Skin epidermis (tissue), 12 donors: Measurements from ENCODE around the gene RPRD1B.

Experiments used
- H3K27ac ChIP-seq, 21 experiments: fragments of 200-600 bp; sonication (generic) in 11 of 21; one replicate each; pipeline ENCODE4 v1.5.0; 2020; ENCODE audit warnings: mild to moderate bottlenecking in 3 of 21, inconsistent platforms in 2 of 21, moderate library complexity in 2 of 21
- H3K4me3 ChIP-seq, 7 experiments: fragments of 200-600 bp; sonication (generic) in 2 of 7; one replicate each; pipeline ENCODE4 v1.5.0; 2020; ENCODE audit warnings: inconsistent platforms in 2 of 7, mild to moderate bottlenecking in 2 of 7, moderate library complexity in 1 of 7

RPRD1B gene

GRCh38 chr20:38032585-38033329, 789 bp upstream of the RPRD1B start:
- peak overlapping the region; percentile 78 to 99 (median 97) for H3K27ac ChIP-seq
- peak overlapping the region; percentile 66 to 90 (median 85) for H3K4me3 ChIP-seq

- Histone ChIP-seq H3K27ac (peak overlapping the region; percentile 78 to 99 (median 97)), H3K4me3 (peak overlapping the region; percentile 66 to 90 (median 85))
Measured at GRCh38 chr20:38034108-38034649, 633 bp downstream of the RPRD1B start.

- H3K4me3 ChIP-seq: peak overlapping the region in 6 of 7 experiments; percentile 66 to 90 (median 86)
- peak overlapping the region in 4 of 21 experiments; percentile 94 to 99 (median 97) for H3K27ac ChIP-seq
Measured at GRCh38 chr20:38034961-38035360, 1.4 kb downstream of the RPRD1B start.

GRCh38 chr20:38036366-38036765, 2.8 kb downstream of the RPRD1B start:
- H3K27ac ChIP-seq: no peak overlapping the region
- H3K4me3 ChIP-seq: no peak overlapping the region

- no peak overlapping the region for H3K4me3 ChIP-seq
- no peak overlapping the region for H3K27ac ChIP-seq
Measured at GRCh38 chr20:38040276-38040675, 6.7 kb downstream of the RPRD1B start.

GRCh38 chr20:38043512-38044300, 10.2 kb downstream of the RPRD1B start:
- no peak overlapping the region for H3K27ac ChIP-seq
- H3K4me3 ChIP-seq: no peak overlapping the region

- no peak overlapping the region for H3K4me3 ChIP-seq
- H3K27ac ChIP-seq: no peak overlapping the region
Measured at GRCh38 chr20:38044685-38045084, 11.1 kb downstream of the RPRD1B start.

GRCh38 chr20:38046572-38046971, 13.0 kb downstream of the RPRD1B start:
- Histone ChIP-seq H3K27ac (no peak overlapping the region), H3K4me3 (no peak overlapping the region)

GRCh38 chr20:38049800-38050199, 16.3 kb downstream of the RPRD1B start:
- no peak overlapping the region for H3K27ac ChIP-seq
- no peak overlapping the region for H3K4me3 ChIP-seq

GRCh38 chr20:38050686-38051085, 17.1 kb downstream of the RPRD1B start:
- Histone ChIP-seq H3K27ac (no peak overlapping the region), H3K4me3 (no peak overlapping the region)

- H3K4me3 ChIP-seq: no peak overlapping the region
- H3K27ac ChIP-seq: no peak overlapping the region
Measured at GRCh38 chr20:38052870-38053269, 19.3 kb downstream of the RPRD1B start.

GRCh38 chr20:38054647-38055046, 21.1 kb downstream of the RPRD1B start:
- Histone ChIP-seq H3K4me3 (no peak overlapping the region), H3K27ac (no peak overlapping the region)

- no peak overlapping the region for H3K4me3 ChIP-seq
- H3K27ac ChIP-seq: no peak overlapping the region
Measured at GRCh38 chr20:38055294-38055693, 21.7 kb downstream of the RPRD1B start.

GRCh38 chr20:38055848-38056247, 22.3 kb downstream of the RPRD1B start:
- Histone ChIP-seq H3K4me3 (no peak overlapping the region), H3K27ac (no peak overlapping the region)

GRCh38 chr20:38057351-38057972, 23.9 kb downstream of the RPRD1B start:
- Histone ChIP-seq H3K4me3 (no peak overlapping the region), H3K27ac (no peak overlapping the region)

- H3K27ac ChIP-seq: no peak overlapping the region
- no peak overlapping the region for H3K4me3 ChIP-seq
Measured at GRCh38 chr20:38059832-38060231, 26.3 kb downstream of the RPRD1B start.

- H3K4me3 ChIP-seq: no peak overlapping the region
- H3K27ac ChIP-seq: no peak overlapping the region
Measured at GRCh38 chr20:38060536-38060935, 27.0 kb downstream of the RPRD1B start.

- H3K27ac ChIP-seq: no peak overlapping the region
- H3K4me3 ChIP-seq: no peak overlapping the region
Measured at GRCh38 chr20:38061109-38061508, 27.6 kb downstream of the RPRD1B start.

- Histone ChIP-seq H3K4me3 (no peak overlapping the region), H3K27ac (no peak overlapping the region)
Measured at GRCh38 chr20:38062890-38063289, 29.3 kb downstream of the RPRD1B start.

GRCh38 chr20:38063911-38064530, 30.5 kb downstream of the RPRD1B start:
- no peak overlapping the region for H3K27ac ChIP-seq
- no peak overlapping the region for H3K4me3 ChIP-seq
